NCI-H2081 (cell line): Measurements from ENCODE around the gene KIAA0040.

Experiments used
- DNase-seq, 2 experiments: peaks; one replicate each; lab custom pipeline; 2025; lab: John Stamatoyannopoulos, UW

The KIAA0040 gene

DNA sequence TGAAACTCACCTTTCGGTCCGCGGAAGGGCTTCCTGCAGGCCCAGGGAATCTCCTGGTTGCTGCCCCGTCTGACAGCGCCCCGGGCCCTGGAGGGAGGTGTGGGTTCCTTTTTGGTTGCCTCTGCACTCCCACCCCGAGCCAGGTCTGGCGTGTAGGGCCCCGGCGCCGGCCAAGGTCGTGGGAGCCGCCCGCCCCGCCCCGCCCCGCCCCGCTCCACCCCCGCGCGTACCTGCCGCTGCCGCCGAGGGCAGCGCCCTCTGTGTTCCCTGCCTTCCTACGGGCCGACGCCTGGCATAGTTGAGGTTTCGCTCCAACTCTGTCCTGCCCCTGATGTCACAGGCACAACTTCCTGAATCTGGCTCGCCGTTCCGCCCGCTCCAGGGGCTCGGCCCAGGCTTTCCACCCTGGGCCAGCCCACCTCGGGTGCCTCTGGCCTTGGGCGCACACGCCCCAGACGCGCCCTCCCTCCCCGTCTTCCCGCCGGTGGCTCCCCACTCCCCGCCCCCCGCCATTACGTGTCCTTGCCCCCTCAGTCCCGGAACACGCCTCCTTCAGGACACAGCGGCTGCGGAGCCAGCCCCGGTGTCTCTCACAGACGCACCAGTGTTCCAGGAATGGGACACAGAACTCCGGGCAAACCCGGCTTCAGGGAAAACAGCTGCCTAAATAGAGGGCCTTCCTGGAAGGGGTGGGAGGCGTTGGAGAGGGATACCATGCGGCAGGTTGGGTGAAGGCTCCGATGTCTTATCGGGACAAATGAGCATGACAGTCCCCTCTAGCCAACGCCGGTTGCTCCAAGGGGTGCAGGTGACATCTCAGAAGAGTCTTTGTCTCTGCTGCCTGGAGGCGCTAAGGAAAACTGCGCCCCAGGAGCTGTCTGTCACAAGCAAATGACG, at the start of gene KIAA0040:
KIAA0040 (minus strand) TSS at position 147 of the 897 bp plus-strand sequence. CDS start 31,763 bp downstream, outside the sequence.
- DNase-seq, result peak in 1 of 2 experiments; percentile 20

GRCh38 chr1:175237389-175237788, 44.8 kb upstream of the KIAA0040 start:
- no peak for DNase-seq

DNA sequence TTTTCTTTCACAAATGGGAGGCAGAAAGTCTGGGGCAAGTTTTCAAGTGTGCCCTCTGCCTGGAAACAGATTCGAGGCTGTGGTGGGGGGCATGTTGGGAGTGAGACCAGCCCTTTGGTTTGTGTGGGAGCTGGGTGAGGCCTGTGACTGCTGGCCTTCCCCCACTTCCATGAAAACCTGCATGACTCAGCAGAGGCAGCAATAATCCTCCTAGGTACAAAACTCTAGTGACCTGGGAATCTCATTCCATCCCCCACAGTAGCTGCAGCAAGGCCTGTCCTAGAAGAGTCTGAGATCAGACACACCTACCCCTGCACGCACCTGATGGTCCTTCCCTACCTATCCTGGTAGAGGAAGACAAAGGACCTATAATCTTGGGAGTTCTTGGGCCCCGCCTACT, 42.1 kb upstream of the KIAA0040 start:
- no peak for DNase-seq

- DNase-seq, result peak in 1 of 2 experiments; percentile 36
Measured at GRCh38 chr1:175232335-175232734, 39.8 kb upstream of the KIAA0040 start.

- DNase-seq, result no peak
Measured at GRCh38 chr1:175225805-175226129, 33.2 kb upstream of the KIAA0040 start.

- no peak for DNase-seq
Measured at GRCh38 chr1:175222296-175222938, 29.8 kb upstream of the KIAA0040 start.

DNA sequence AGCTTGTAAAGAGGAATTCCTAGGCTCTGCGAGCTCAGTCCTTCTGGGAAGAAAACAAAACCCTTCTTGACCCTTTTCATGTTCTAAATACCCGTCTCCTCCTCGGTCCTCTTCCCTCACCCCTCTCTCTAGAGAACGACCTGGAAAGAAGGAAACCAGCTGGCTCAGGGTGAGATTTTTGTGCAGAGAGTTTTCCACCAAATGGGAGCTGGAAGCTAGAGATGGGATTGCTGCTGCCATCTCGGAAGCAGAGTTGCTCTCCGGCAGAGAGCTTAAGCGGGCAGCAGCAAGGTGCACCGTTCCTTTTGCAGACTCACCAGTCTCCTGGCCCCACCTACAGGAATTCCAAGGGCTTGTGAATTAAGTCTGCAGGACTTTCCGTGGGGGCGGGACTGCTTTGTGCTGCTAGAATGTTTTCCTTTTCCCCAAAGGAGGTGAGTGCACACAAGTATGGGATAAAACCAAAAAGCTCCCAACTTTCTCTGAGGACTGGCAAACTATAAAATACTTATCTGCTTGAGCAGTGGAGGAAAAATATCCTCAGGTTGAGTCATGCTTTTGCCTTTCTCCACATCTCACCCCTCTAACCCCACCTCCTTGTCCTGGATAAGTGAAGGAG, 29.1 kb upstream of the KIAA0040 start:
- DNase-seq, result no peak

DNA sequence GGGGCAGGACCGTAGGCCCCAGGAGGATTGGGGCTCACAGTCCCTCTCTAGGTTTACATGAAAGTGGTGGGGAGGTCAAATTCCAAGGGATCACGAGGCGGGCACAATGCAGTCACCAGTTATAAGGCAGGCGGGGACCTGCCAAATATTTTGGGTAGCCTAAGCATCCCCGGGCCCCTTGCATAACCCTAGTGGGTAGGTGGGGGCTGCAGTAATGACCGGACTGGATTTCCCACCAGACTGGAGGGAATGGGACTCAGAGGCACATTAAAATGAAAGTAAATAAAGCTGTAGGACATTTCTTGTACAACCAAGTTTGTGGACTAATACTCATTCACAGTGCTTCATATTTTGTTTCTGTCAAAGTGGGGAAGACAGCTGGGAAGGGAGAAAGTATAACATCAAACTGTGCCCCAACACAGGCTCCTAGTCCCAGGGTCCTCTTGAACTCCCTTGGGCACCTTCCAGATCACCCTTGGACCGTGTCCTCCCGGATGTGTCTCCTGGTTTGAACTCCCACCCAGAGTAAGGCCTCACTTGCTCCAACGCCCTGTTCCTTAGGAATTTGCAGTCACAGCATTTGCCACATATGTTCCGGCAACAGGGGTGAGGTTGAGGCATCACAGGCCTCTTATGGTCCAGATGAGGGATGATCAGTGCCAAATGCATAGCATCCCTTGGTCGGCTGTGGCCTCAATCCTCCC, 28.4 kb upstream of the KIAA0040 start:
- no peak for DNase-seq

DNA sequence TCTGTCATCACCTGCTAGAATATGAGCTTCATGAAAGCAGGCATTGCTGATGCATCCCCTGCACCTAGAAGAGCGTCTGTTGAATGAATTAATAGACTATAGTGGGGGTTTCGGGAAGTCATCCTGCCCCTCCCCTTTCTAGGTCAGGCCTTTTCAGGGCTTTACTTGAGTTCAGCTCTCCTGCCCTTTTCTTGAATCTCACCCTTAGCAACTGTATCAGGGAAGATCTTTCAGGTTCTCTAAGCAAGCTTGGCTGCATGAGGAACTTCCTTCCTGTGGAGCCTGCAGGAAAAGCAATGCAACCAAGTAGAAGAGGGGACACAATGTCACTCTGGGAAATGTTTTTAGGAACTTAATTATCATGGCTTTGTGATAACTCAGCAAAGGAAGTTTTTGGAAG, 27.2 kb upstream of the KIAA0040 start:
- no peak for DNase-seq

DNA sequence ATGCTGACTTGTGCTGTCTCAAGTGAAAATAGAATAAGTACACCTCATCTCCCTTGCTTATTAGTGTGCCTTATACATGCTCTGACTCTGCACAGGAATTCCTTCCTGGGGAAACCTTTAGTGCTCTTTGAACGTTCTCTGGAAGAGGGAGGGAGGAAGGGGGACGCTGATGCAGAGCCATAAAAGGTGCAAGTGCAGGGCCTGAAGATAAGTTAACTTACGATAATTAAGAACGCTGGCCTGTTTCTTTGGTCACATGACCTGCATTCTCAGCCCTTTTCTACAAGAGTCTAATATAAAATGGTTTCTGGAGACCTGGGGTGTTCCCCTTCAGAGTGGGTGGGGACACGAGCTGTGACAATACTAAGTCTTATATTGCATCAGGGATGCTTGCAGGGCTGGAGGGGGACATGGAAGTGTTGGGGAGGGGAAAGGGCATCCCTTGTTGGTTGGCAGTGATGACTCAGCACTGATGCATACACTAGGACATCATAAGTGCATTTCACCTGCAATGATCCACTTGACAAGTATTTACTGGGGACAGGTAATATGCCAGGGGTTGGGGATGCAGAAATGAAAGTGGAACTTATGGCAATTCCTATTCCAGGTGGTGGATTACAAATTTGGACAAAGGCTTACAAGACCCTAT, 26.3 kb upstream of the KIAA0040 start:
- no peak for DNase-seq

GRCh38 chr1:175217721-175218531, 25.4 kb upstream of the KIAA0040 start:
- DNase-seq, result peak in 1 of 2 experiments; percentile 6

GRCh38 chr1:175216444-175216843, 23.9 kb upstream of the KIAA0040 start:
- no peak for DNase-seq

DNA sequence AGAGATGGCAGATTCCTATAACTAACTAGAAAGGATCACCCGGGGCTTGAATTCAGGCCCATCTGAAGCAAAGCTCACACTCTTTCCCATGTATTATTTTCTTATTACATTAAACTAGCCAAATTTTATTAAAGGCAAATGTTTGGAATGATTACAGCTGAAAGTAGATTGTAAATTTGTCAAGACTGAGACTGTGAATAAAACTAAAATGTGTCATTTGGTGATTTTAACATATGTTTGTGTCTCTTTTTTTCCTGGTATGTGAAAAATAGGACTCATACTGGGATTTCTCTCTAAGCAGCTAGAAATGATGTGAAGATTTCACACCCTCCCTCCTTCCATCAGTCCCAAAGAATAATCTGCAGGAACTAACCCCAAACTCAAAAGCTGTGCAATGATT, 19.1 kb upstream of the KIAA0040 start:
- no peak for DNase-seq

- no peak for DNase-seq
Measured at GRCh38 chr1:175210744-175211143, 18.2 kb upstream of the KIAA0040 start.

GRCh38 chr1:175209493-175209921, 16.9 kb upstream of the KIAA0040 start:
- DNase-seq, result no peak

DNA sequence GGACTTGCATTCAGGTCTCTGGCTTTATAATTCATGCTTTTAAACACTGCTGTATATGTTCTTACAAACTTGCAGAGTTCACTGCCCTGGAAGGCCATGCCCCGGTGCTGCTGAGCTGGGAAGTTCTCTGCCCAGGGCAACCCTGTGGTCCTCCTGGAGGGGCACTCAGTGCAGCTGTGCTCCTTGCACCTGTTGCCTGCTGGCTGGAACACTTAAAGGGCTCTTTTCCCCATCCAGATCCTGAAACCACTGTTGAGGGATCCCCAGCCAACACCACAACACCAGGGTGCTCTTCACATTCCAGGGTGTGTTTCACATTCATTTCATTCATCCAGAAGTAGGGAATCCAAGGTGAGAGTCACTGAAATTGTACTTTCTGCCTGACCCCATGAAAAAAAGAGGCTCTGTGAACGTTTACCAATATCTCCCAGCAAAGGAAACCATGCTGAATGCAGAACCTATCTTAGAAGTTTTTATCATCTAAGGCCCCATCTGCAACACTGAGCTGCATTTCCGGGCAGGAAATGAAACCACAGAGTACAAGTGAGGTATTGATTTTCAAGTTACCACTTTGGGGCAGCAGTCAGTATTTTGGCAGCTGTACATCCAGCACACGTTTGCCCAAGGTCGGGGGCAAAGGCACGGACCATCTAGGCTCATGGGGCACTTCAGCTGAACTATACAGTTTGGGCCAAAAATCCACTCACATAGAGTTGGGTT, 16.4 kb upstream of the KIAA0040 start:
- no peak for DNase-seq

GRCh38 chr1:175207971-175208370, 15.4 kb upstream of the KIAA0040 start:
- DNase-seq, result peak; percentile 46 to 88

GRCh38 chr1:175206687-175207086, 14.1 kb upstream of the KIAA0040 start:
- DNase-seq, result peak in 1 of 2 experiments; percentile 56

DNA sequence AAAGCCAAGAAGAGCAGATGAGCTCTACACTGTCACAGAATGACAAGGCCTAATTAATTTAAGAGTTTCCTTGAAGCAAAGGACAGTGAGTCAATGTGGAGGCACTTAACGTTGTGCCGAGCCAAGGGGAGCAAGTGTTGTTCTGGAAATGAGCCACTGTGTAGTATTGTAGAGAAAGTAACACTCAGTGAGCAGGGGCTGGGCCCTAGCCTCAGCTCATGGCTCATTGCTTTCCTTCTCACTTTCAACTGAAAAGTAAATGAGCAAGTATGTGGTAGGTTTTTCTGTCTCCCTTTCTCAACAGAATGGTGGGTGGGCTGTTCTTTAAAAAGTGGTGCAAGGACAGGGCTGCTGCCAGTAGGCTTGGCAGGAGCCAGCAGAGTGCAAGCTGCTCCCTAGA, 11.8 kb upstream of the KIAA0040 start:
- DNase-seq, result no peak

DNA sequence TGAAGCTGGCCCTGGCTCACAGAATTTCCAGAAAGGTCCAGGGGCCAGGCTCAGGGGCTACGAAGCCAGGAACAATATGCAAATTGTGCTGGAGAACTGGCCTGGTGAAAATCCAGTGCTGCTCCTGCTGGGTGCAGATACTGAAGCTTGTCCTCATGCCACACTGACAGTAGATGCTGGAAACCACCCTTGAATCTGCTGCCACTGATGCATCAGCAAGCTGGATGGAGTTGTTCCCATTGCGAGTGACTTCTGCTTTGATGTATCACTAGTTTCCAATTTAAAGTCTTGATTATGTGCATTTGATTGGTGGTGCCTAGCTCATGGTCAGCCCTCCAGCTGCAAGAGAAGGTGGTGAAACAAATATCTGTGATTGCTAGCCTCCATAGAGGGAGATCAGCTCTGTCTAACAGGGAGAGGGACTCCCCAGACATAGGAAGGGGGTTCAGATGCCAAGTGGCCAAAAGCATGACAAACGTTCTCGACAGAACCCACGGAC, 11.0 kb upstream of the KIAA0040 start:
- no peak for DNase-seq
